ENCODE results near the gene ZNF106.

ZNF106 gene

GRCh38 chr15:42471002-42471401 lies 19.9 kb downstream of the ZNF106 start:
- no peak for DNase-seq

- DNase-seq: no peak
Measured at GRCh38 chr15:42465520-42466259, 25.3 kb downstream of the ZNF106 start.

GRCh38 chr15:42461261-42461660 lies 29.7 kb downstream of the ZNF106 start:
- DNase-seq: no peak

GRCh38 chr15:42457445-42458442 lies 33.2 kb downstream of the ZNF106 start:
- DNase-seq: peak; percentile 95

- DNase-seq: no peak
Measured at GRCh38 chr15:42456971-42457370, 34.0 kb downstream of the ZNF106 start.

GRCh38 chr15:42456531-42456930 lies 34.4 kb downstream of the ZNF106 start:
- DNase-seq: no peak

- no peak for DNase-seq
Measured at GRCh38 chr15:42453826-42454225, 37.1 kb downstream of the ZNF106 start.

- no peak for DNase-seq
Measured at GRCh38 chr15:42450425-42450790, 40.5 kb downstream of the ZNF106 start.

- DNase-seq: no peak
Measured at GRCh38 chr15:42449770-42450424, 41.0 kb downstream of the ZNF106 start.

- no peak for DNase-seq
Measured at GRCh38 chr15:42448281-42448680, 42.7 kb downstream of the ZNF106 start.

- no peak for DNase-seq
Measured at GRCh38 chr15:42447599-42447998, 43.3 kb downstream of the ZNF106 start.

- no peak for DNase-seq
Measured at GRCh38 chr15:42445551-42445950, 45.4 kb downstream of the ZNF106 start.

- DNase-seq: no peak
Measured at GRCh38 chr15:42444415-42445063, 46.4 kb downstream of the ZNF106 start.

GRCh38 chr15:42427429-42428223 lies 63.3 kb downstream of the ZNF106 start:
- no peak for DNase-seq

- no peak for DNase-seq
Measured at GRCh38 chr15:42421376-42421775, 69.6 kb downstream of the ZNF106 start.

- no peak for DNase-seq
Measured at GRCh38 chr15:42419369-42419768, 71.6 kb downstream of the ZNF106 start.

GRCh38 chr15:42413920-42414319 lies 77.0 kb downstream of the ZNF106 start:
- DNase-seq: no peak

- DNase-seq: no peak
Measured at GRCh38 chr15:42411884-42412283, 79.1 kb downstream of the ZNF106 start.

GRCh38 chr15:42409011-42409410 lies 81.9 kb downstream of the ZNF106 start:
- no peak for DNase-seq

- no peak for DNase-seq
Measured at GRCh38 chr15:42408178-42408577, 82.8 kb downstream of the ZNF106 start.

- no peak for DNase-seq
Measured at GRCh38 chr15:42405863-42406482, 85.0 kb downstream of the ZNF106 start.

All from femur (tissue), 1 donor.